Neutrophil (primary cell): ENCODE measurements around the gene DEFB115.
"Not testable (repeated sequence)": the region's sequence is repeated elsewhere in the genome, so short reads cannot be mapped to it uniquely, and the experiment has no call there.

Experiments used
- H3K27ac ChIP-seq: fragments of 200-600 bp; sonication (generic); 2 replicates; pipeline ENCODE4 v1.5.1; 2016; ENCODE audit warnings: mild to moderate bottlenecking, moderate library complexity
- H3K27me3 ChIP-seq: fragments of 200-600 bp; sonication (generic); 2 replicates; pipeline ENCODE4 v1.6.0; 2016; ENCODE audit warnings: mild to moderate bottlenecking
- H3K36me3 ChIP-seq: fragments of 200-600 bp; sonication (generic); 2 replicates; pipeline ENCODE4 v1.5.1; 2017
- H3K4me1 ChIP-seq, 2 experiments: fragments of 200-600 bp in 1 of 2; sonication (generic) in 1 of 2; 1 replicate in 1 of 2; 2 replicates in 1 of 2; pipeline versions ENCODE4 v1.5.1 to v1.6.1; 2013 to 2016; ENCODE audit warnings: low read depth in 1 of 2, low read length in 1 of 2, mild to moderate bottlenecking in 1 of 2, moderate library complexity in 1 of 2; ENCODE audit not compliant: control insufficient read depth in 1 of 2, insufficient read depth in 1 of 2
- H3K4me3 ChIP-seq, 2 experiments: fragments of 200-600 bp in 1 of 2; sonication (generic) in 1 of 2; 1 replicate in 1 of 2; 2 replicates in 1 of 2; pipeline ENCODE4 v1.5.1; 2013 to 2016; ENCODE audit warnings: low read depth in 1 of 2, low read length in 1 of 2, mild to moderate bottlenecking in 1 of 2, moderate library complexity in 1 of 2
- H3K9me3 ChIP-seq: fragments of 200-600 bp; sonication (generic); 2 replicates; pipeline ENCODE4 v1.5.1; 2016
- TF ChIP-seq, protein P1 (sequence below): fragments of 200-600 bp; sonication (generic); IDR thresholded peaks from 2 replicates; pipeline ENCODE4 v1.5.1; 2016; ENCODE audit warnings: antibody characterized with exemption

Gene DEFB115

GRCh38 chr20:31260326-31260932, 3.0 kb downstream of the DEFB115 start:
- Histone ChIP-seq H3K27ac (no peak overlapping the region), H3K4me1 (no peaks in the 10 kb centered on the region), H3K9me3 (no peaks in the 10 kb centered on the region), H3K27me3 (no peaks in the 10 kb centered on the region), H3K4me3 (no peak overlapping the region), H3K36me3 (no peaks in the 10 kb centered on the region)
- TF ChIP-seq, protein P1, sequence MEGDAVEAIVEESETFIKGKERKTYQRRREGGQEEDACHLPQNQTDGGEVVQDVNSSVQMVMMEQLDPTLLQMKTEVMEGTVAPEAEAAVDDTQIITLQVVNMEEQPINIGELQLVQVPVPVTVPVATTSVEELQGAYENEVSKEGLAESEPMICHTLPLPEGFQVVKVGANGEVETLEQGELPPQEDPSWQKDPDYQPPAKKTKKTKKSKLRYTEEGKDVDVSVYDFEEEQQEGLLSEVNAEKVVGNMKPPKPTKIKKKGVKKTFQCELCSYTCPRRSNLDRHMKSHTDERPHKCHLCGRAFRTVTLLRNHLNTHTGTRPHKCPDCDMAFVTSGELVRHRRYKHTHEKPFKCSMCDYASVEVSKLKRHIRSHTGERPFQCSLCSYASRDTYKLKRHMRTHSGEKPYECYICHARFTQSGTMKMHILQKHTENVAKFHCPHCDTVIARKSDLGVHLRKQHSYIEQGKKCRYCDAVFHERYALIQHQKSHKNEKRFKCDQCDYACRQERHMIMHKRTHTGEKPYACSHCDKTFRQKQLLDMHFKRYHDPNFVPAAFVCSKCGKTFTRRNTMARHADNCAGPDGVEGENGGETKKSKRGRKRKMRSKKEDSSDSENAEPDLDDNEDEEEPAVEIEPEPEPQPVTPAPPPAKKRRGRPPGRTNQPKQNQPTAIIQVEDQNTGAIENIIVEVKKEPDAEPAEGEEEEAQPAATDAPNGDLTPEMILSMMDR: no peak

GRCh38 chr20:31274441-31274840, 17.0 kb downstream of the DEFB115 start:
- Histone ChIP-seq H3K27ac (no peak overlapping the region), H3K27me3 (no peaks in the 10 kb centered on the region), H3K36me3 (no peaks in the 10 kb centered on the region), H3K9me3 (peaks cover 6% of the 10 kb centered on the region), H3K4me1 (no peaks in the 10 kb centered on the region), H3K4me3 (no peak overlapping the region)
- TF ChIP-seq, protein P1: no peak

DNA sequence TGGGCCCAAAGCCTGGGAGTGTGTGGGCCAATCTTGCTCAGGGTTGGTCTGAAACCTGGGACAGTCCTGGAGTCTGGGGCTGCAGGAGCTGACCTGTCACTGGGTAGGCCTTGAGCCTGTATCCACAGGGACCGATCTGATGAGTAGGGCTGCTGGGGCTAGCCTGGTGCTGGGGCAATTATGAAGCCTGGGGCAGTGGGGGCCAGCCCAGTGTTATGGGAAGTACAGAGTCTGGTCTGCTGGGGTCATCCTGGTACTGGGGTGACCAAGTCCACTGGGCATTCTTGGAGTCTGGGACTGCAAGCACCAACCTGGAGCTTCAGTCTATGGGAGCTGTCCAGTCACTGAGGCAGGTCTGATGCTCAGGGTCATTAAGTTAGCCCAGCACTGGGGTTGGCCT, 20.7 kb downstream of the DEFB115 start:
- H3K9me3 ChIP-seq: no peaks in the 10 kb centered on the region
- TF ChIP-seq, protein P1: no peak
- H3K27ac ChIP-seq: no peak overlapping the region
- no peaks in the 10 kb centered on the region for H3K4me1 ChIP-seq
- H3K36me3 ChIP-seq: no peaks in the 10 kb centered on the region
- H3K4me3 ChIP-seq: no peak overlapping the region
- H3K27me3 ChIP-seq: no peaks in the 10 kb centered on the region

GRCh38 chr20:31284964-31285363, 27.5 kb downstream of the DEFB115 start:
- not testable (repeated sequence) for H3K27me3 ChIP-seq, H3K27ac ChIP-seq, H3K36me3 ChIP-seq, H3K9me3 ChIP-seq, H3K4me3 ChIP-seq, H3K4me1 ChIP-seq

DNA sequence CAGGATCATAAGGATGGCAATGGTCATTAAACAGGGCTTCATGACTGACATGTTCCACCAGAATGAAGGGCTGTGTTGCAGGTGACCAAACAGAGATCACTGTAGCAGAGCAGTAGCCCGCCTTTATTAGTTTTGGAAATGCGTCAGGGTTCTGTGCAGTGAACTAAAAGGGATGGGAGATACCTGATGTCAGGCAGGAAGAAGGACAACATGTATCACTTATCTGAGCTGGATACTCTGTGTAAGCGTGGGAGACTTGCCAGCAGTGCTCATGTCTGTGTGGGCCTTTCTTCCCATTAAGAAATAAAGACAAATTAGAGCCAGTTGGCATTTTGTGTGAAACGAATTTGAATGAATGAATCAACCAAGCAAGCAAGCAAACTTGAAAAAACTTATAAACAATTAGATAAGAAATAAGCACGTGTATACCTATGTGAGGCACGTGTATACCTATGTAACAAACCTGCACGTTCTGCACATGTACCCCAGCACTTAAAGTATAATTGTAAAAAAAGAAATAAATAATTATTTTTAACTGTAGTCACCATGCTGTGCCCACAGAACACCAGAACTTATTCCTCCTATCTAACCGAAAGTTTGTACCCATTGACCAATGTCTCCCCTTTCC, 51.2 kb downstream of the DEFB115 start, which contains the start of gene DEFB116:
Gene DEFB116, minus strand, starts transcription at position 51 of the 628 bp plus-strand sequence. Its CDS starts 0 bp downstream, at position 51.
- H3K4me1 ChIP-seq: no peaks in the 10 kb centered on the region
- no peaks in the 10 kb centered on the region for H3K9me3 ChIP-seq
- no peak within 1 kb of the TSS for H3K27ac ChIP-seq
- H3K36me3 ChIP-seq: no peaks in the 10 kb centered on the region
- TF ChIP-seq, protein P1: no peak
- no peaks in the 10 kb centered on the region for H3K27me3 ChIP-seq
- H3K4me3 ChIP-seq: no peak within 1 kb of the TSS
